Nephron (organoid): ENCODE results near the gene ITLN2.

ENCODE experiments used
- H3K27ac Mint-ChIP-seq, 3 experiments: 2 replicates each; pipeline ENCODE4 v1.8.0; 2020; ENCODE audit warnings: mixed read lengths in 3 of 3, mild to moderate bottlenecking in 2 of 3, moderate library complexity in 1 of 3
- H3K27me3 Mint-ChIP-seq: 2 replicates; pipeline ENCODE4 v1.8.0; 2021; ENCODE audit warnings: low read depth, mild to moderate bottlenecking, moderate library complexity, mixed read lengths
- H3K36me3 Mint-ChIP-seq: 2 replicates; pipeline ENCODE4 v1.8.0; 2020; ENCODE audit warnings: low read depth, mixed read lengths
- H3K4me1 Mint-ChIP-seq: 2 replicates; pipeline ENCODE4 v1.8.0; 2020; ENCODE audit warnings: mixed read lengths
- H3K4me3 Mint-ChIP-seq, 3 experiments: 2 replicates each; pipeline ENCODE4 v1.8.0; 2020; ENCODE audit warnings: mild to moderate bottlenecking in 3 of 3, mixed read lengths in 3 of 3, moderate library complexity in 2 of 3
- H3K9me3 Mint-ChIP-seq: 2 replicates; pipeline ENCODE4 v1.8.0; 2020; ENCODE audit warnings: mixed read lengths
- CTCF ChIP-seq, 3 experiments: fragments of 200-600 bp; sonication (generic); IDR thresholded peaks; one replicate each; pipeline ENCODE4 v1.5.0; 2021; ENCODE audit warnings: antibody characterized with exemption in 3 of 3; ENCODE audit not compliant: unreplicated experiment in 3 of 3

ITLN2 gene

GRCh38 chr1:160979286-160979685, 24.7 kb upstream of the ITLN2 start:
- H3K9me3 Mint-ChIP-seq, result peaks cover 15% of the 10 kb centered on the region
- no peaks in the 10 kb centered on the region for H3K4me1 Mint-ChIP-seq
- peaks cover 52% of the 10 kb centered on the region for H3K27me3 Mint-ChIP-seq
- no peak overlapping the region for H3K27ac Mint-ChIP-seq
- TF ChIP-seq CTCF (IDR thresholded peaks at IDR 0.05; ENCODE audit: unreplicated experiment in 3 of 3), result no peak
- H3K36me3 Mint-ChIP-seq, result peaks cover 4% of the 10 kb centered on the region
- H3K4me3 Mint-ChIP-seq, result no peak overlapping the region

- Mint-ChIP-seq H3K27me3 (peaks cover 48% of the 10 kb centered on the region), H3K4me1 (no peaks in the 10 kb centered on the region), H3K4me3 (no peak overlapping the region), H3K9me3 (peaks cover 13% of the 10 kb centered on the region), H3K27ac (no peak overlapping the region), H3K36me3 (peaks cover 2% of the 10 kb centered on the region)
- TF ChIP-seq CTCF (IDR thresholded peaks at IDR 0.05; ENCODE audit: unreplicated experiment in 3 of 3), result no peak
Observed at GRCh38 chr1:160978510-160978927, 23.9 kb upstream of the ITLN2 start.

- H3K4me3 Mint-ChIP-seq, result no peak overlapping the region
- peaks cover 30% of the 10 kb centered on the region for H3K27me3 Mint-ChIP-seq
Observed at GRCh38 chr1:160975026-160975425, 20.4 kb upstream of the ITLN2 start.

GRCh38 chr1:160973491-160973890, 18.9 kb upstream of the ITLN2 start:
- no peaks in the 10 kb centered on the region for H3K4me1 Mint-ChIP-seq

More at GRCh38 chr1:160975026-160975425, 20.4 kb upstream of the ITLN2 start:
- no peaks in the 10 kb centered on the region for H3K9me3 Mint-ChIP-seq
- H3K27ac Mint-ChIP-seq, result no peak overlapping the region
- H3K4me1 Mint-ChIP-seq, result no peaks in the 10 kb centered on the region
- TF ChIP-seq CTCF (IDR thresholded peaks at IDR 0.05; ENCODE audit: unreplicated experiment in 3 of 3), result no peak
- H3K36me3 Mint-ChIP-seq, result no peaks in the 10 kb centered on the region

GRCh38 chr1:160972939-160973338, 18.3 kb upstream of the ITLN2 start:
- H3K4me1 Mint-ChIP-seq, result no peaks in the 10 kb centered on the region
- H3K27ac Mint-ChIP-seq, result no peak overlapping the region
- TF ChIP-seq CTCF (IDR thresholded peaks at IDR 0.05; ENCODE audit: unreplicated experiment in 3 of 3), result no peak
- no peaks in the 10 kb centered on the region for H3K36me3 Mint-ChIP-seq
- H3K27me3 Mint-ChIP-seq, result peaks cover 18% of the 10 kb centered on the region
- no peaks in the 10 kb centered on the region for H3K9me3 Mint-ChIP-seq
- no peak overlapping the region for H3K4me3 Mint-ChIP-seq

More at GRCh38 chr1:160973491-160973890, 18.9 kb upstream of the ITLN2 start:
- Mint-ChIP-seq H3K27ac (no peak overlapping the region), H3K4me3 (no peak overlapping the region), H3K36me3 (no peaks in the 10 kb centered on the region), H3K27me3 (peaks cover 18% of the 10 kb centered on the region), H3K9me3 (no peaks in the 10 kb centered on the region)
- no peak for TF ChIP-seq CTCF (IDR thresholded peaks at IDR 0.05; ENCODE audit: unreplicated experiment in 3 of 3)

GRCh38 chr1:160971618-160972056, 17.0 kb upstream of the ITLN2 start:
- Mint-ChIP-seq H3K27me3 (peaks cover 15% of the 10 kb centered on the region), H3K9me3 (no peaks in the 10 kb centered on the region), H3K36me3 (no peaks in the 10 kb centered on the region)

More at GRCh38 chr1:160971618-160972056, 17.0 kb upstream of the ITLN2 start:
- no peak overlapping the region for H3K27ac Mint-ChIP-seq
- no peak for TF ChIP-seq CTCF (IDR thresholded peaks at IDR 0.05; ENCODE audit: unreplicated experiment in 3 of 3)
- H3K4me1 Mint-ChIP-seq, result no peaks in the 10 kb centered on the region
- H3K4me3 Mint-ChIP-seq, result no peak overlapping the region
